Sigmoid colon (tissue), 7 donors: Measurements from ENCODE around the gene ADISSP. TPM values are rescaled to one million over a fixed set of nuclear protein-coding genes. Genes with fewer than 3 reads are reported as not detected.

Experiments
- DNase-seq: peaks from one replicate; pipeline ENCODE4 v3.0.0-alpha.2; 2019
- H3K27ac ChIP-seq, 4 donors: fragments of 200-600 bp; sonication (generic); one replicate each; pipeline ENCODE4 v1.5.1; 2016 to 2019; ENCODE audit warnings: mild to moderate bottlenecking in 1 of 4
- H3K27me3 ChIP-seq, 3 donors: fragments of 200-600 bp; sonication (generic); one replicate each; pipeline ENCODE4 v1.5.1; 2019; ENCODE audit warnings: mild to moderate bottlenecking in 1 of 3
- H3K36me3 ChIP-seq, 4 donors: fragments of 200-600 bp; sonication (generic); one replicate each; pipeline ENCODE4 v1.5.1; 2016 to 2019
- H3K4me1 ChIP-seq, 4 donors: fragments of 200-600 bp; sonication (generic); one replicate each; pipeline ENCODE4 v1.5.1; 2017 to 2019
- H3K4me3 ChIP-seq, 4 donors: fragments of 200-600 bp; sonication (generic); one replicate each; pipeline ENCODE4 v1.5.1; 2017 to 2019; ENCODE audit warnings: mild to moderate bottlenecking in 2 of 4, moderate library complexity in 1 of 4
- H3K9me3 ChIP-seq, 4 donors: fragments of 200-600 bp in 3 of 4; sonication (generic) in 3 of 4; one replicate each; pipeline versions ENCODE4 v1.5.1 to v1.6.1; 2013 to 2019
- EP300 ChIP-seq, 4 donors: sonication (generic); formaldehyde crosslinking; IDR thresholded peaks; one replicate each; pipeline ENCODE4 v1.6.1; 2017; ENCODE audit warnings: antibody characterized with exemption in 4 of 4
- POLR2A ChIP-seq, 2 donors: fragments of 450-650 bp; IDR thresholded peaks; one replicate each; pipeline ENCODE4 v1.6.1; 2016; ENCODE audit warnings: antibody characterized with exemption in 2 of 2, mild to moderate bottlenecking in 2 of 2, moderate library complexity in 2 of 2
- POLR2AphosphoS5 ChIP-seq, 4 donors: sonication (generic); formaldehyde crosslinking; IDR thresholded peaks; one replicate each; pipeline ENCODE4 v1.6.1; 2017; ENCODE audit warnings: antibody characterized with exemption in 4 of 4
- WGBS, 2 donors: extraction: QIAGEN DNeasy Blood & Tissue Kit; methylation state at CpG; one replicate each; pipeline ENCODE4 v1.1.7; 2013; 5-methylcytosine and 5-hydroxymethylcytosine counted together
- intact Hi-C: fragments of 100-400 bp; cut with DNase I; formaldehyde crosslinking; loops from one replicate; pipeline ENCODE4 v1.15.1; 2023
- polyA plus RNA-seq, 3 donors: library from polyadenylated mRNA; stranded (reverse); fragments of 200-250 nt; gene quantifications; one replicate each; pipeline ENCODE4 v1.2.3, GENCODE V29; 2013
- total RNA-seq, 4 donors: library from RNA; depleted of rRNA; stranded (reverse); fragments of >200 nt; gene quantifications; one replicate each; pipeline ENCODE4 v1.1.0, GENCODE V29; 2016
- TF ChIP-seq, protein P1 (sequence below), 4 experiments: fragments of 450-650 bp in 3 of 4; fragments of 200-600 bp in 1 of 4; IDR thresholded peaks; one replicate each; pipeline ENCODE4 v1.5.1; 2016 to 2019; ENCODE audit warnings: antibody characterized with exemption in 4 of 4, mild to moderate bottlenecking in 3 of 4, moderate library complexity in 2 of 4
- donor health status: healthy with polysubstance abuse.
- donor health status: Bipolar disorder and iron deficiency.
- donor health status: healthy.

The ADISSP gene
- total and polyA plus RNA-seq, 7 donors = 15.7 to 116 (median 53.2) TPM

DNA sequence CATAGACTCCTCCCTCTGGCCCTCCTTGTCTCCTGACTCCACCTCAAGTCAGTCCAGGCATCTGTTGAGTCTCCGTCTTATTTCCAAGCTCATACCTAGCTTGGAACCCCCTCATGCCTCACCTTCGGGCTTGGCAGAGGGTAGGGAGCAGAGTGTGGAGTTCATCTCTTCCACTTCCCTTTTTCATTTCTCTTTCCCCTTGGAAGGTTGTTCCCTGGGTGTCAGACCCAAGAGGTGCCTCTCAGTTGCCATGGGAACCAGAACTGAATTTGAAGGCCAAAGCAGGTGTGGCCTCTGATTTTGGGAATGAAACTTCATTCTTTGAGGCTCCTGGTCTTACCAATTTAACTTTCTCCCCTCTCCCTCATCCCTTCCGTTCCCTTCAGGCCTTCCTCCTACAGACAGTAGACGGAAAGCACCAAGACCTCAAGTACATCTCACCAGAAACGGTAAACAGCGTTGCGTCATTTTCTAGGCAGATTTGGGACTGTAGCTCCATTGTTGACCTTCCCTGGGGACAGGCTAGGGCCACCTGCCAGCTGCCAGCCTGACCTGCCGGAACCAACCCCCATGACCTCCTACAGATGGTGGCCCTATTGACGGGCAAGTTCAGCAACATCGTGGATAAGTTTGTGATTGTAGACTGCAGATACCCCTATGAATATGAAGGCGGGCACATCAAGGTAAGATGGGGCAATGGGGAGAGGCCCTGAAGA lies 35.1 kb upstream of the ADISSP start:
- peaks cover 11 to 70% (median 47%) of the 10 kb centered on the region in 4 donors for H3K36me3 ChIP-seq
- no peaks in the 10 kb centered on the region for H3K27me3 ChIP-seq
- H3K9me3 ChIP-seq = no peaks in the 10 kb centered on the region
- WGBS, 2 donors = 82 to 93% methylated on average over 11 of the region's 11 CpGs
- DNase-seq = no peak
- H3K4me1 ChIP-seq = peaks cover 0 to 56% (median 51%) of the 10 kb centered on the region in 4 donors
- H3K4me3 ChIP-seq = no peak overlapping the region
- H3K27ac ChIP-seq = peak overlapping the region in 2 of 4 donors; percentile 2 to 8
- TF ChIP-seq, protein P1, sequence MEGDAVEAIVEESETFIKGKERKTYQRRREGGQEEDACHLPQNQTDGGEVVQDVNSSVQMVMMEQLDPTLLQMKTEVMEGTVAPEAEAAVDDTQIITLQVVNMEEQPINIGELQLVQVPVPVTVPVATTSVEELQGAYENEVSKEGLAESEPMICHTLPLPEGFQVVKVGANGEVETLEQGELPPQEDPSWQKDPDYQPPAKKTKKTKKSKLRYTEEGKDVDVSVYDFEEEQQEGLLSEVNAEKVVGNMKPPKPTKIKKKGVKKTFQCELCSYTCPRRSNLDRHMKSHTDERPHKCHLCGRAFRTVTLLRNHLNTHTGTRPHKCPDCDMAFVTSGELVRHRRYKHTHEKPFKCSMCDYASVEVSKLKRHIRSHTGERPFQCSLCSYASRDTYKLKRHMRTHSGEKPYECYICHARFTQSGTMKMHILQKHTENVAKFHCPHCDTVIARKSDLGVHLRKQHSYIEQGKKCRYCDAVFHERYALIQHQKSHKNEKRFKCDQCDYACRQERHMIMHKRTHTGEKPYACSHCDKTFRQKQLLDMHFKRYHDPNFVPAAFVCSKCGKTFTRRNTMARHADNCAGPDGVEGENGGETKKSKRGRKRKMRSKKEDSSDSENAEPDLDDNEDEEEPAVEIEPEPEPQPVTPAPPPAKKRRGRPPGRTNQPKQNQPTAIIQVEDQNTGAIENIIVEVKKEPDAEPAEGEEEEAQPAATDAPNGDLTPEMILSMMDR (IDR thresholded peaks at IDR 0.05) = no peak
- TF ChIP-seq EP300 (IDR thresholded peaks at IDR 0.05) = no peak
- TF ChIP-seq POLR2AphosphoS5 (IDR thresholded peaks at IDR 0.05) = no peak
- TF ChIP-seq POLR2A (IDR thresholded peaks at IDR 0.05) = no peak
- intact Hi-C loops = no loop called here

DNA sequence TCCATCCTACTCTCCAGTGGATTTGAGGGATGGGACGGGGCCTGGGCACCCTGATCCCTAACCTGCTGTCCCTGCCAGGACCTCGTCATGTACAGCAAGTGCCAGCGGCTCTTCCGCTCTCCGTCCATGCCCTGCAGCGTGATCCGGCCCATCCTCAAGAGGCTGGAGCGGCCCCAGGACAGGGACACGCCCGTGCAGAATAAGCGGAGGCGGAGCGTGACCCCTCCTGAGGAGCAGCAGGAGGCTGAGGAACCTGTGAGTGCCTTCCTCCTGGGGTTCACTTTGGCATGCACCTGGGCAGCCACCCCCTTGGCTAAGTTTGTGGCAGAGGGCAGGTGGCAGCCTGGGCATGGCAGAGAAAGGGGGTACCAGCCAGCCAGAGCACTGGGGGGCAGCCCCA lies 34.3 kb upstream of the ADISSP start:
- intact Hi-C loops = no loop called here
- TF ChIP-seq POLR2A (IDR thresholded peaks at IDR 0.05) (no peak), EP300 (IDR thresholded peaks at IDR 0.05) (no peak), POLR2AphosphoS5 (IDR thresholded peaks at IDR 0.05) (no peak)
- TF ChIP-seq, protein P1 (IDR thresholded peaks at IDR 0.05) = no peak
- 96 to 97% methylated on average over 13 of the region's 13 CpGs for WGBS, 2 donors
- Histone ChIP-seq H3K27me3 (no peaks in the 10 kb centered on the region), H3K4me3 (no peak overlapping the region), H3K27ac (peak overlapping the region in 1 of 4 donors; percentile 2), H3K9me3 (no peaks in the 10 kb centered on the region), H3K36me3 (peaks cover 11 to 70% (median 47%) of the 10 kb centered on the region in 4 donors), H3K4me1 (peaks cover 0 to 56% (median 51%) of the 10 kb centered on the region in 4 donors)
- DNase-seq = no peak

- Histone ChIP-seq H3K9me3 (no peaks in the 10 kb centered on the region), H3K27ac (peak overlapping the region in 1 of 4 donors; percentile 2), H3K36me3 (peaks cover 11 to 70% (median 47%) of the 10 kb centered on the region in 4 donors), H3K4me3 (no peak overlapping the region), H3K4me1 (peaks cover 0 to 56% (median 50%) of the 10 kb centered on the region in 4 donors), H3K27me3 (no peaks in the 10 kb centered on the region)
- DNase-seq = no peak
- TF ChIP-seq POLR2A (IDR thresholded peaks at IDR 0.05) (no peak), EP300 (IDR thresholded peaks at IDR 0.05) (no peak), POLR2AphosphoS5 (IDR thresholded peaks at IDR 0.05) (no peak)
- TF ChIP-seq, protein P1 (IDR thresholded peaks at IDR 0.05) = no peak
- WGBS, 2 donors = 95 to 98% methylated on average over 4 of the region's 4 CpGs
- intact Hi-C loops = no loop called here
These were observed 33.7 kb upstream of the ADISSP start for GRCh38 chr20:3801299-3801698.

DNA sequence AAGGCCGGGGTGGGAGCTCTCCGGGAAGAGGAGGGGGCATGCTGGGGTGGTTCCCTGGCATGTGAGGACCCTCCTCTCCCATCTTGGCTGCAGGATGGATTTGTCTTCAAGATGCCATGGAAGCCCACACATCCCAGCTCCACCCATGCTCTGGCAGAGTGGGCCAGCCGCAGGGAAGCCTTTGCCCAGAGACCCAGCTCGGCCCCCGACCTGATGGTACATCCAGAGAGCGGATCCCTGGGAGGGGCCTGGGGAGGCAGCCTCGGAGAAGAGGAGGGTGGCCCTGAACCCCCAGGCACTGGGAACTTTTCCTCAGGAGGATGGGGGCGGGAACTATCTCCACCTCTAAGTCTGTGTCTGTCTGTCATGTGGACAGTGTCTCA lies 33.3 kb upstream of the ADISSP start:
- Histone ChIP-seq H3K4me1 (peaks cover 0 to 53% (median 46%) of the 10 kb centered on the region in 4 donors), H3K9me3 (no peaks in the 10 kb centered on the region), H3K27ac (peak overlapping the region in 1 of 4 donors; percentile 53), H3K36me3 (peaks cover 11 to 70% (median 47%) of the 10 kb centered on the region in 4 donors), H3K4me3 (no peak overlapping the region), H3K27me3 (no peaks in the 10 kb centered on the region)
- no peak for DNase-seq
- TF ChIP-seq, protein P1 (IDR thresholded peaks at IDR 0.05) = no peak
- TF ChIP-seq POLR2A (IDR thresholded peaks at IDR 0.05) = no peak
- no peak for TF ChIP-seq EP300 (IDR thresholded peaks at IDR 0.05)
- no peak for TF ChIP-seq POLR2AphosphoS5 (IDR thresholded peaks at IDR 0.05)
- intact Hi-C loops = no loop called here
- WGBS, 2 donors = 95 to 96% methylated on average over 8 of the region's 8 CpGs
